GM23248 (cell line): ENCODE results near the gene FZD7. TPM values are rescaled to one million over a fixed set of nuclear protein-coding genes. Genes with fewer than 3 reads are reported as not detected.

Experiments
- DNase-seq: peaks from one replicate; pipeline ENCODE4 v3.0.0-alpha.2; 2015
- H2AFZ ChIP-seq: fragments of 200-600 bp; sonication (generic); 2 replicates; pipeline ENCODE4 v1.6.1; 2016; ENCODE audit warnings: antibody characterized with exemption
- H3F3A ChIP-seq: fragments of 200-600 bp; sonication (generic); 2 replicates; pipeline ENCODE4 v1.6.1; 2016; ENCODE audit warnings: mild to moderate bottlenecking, antibody characterized with exemption, mixed run types; ENCODE audit not compliant: insufficient read depth
- H3K27ac ChIP-seq: fragments of 200-600 bp; sonication (generic); 2 replicates; pipeline ENCODE4 v1.5.1; 2016; ENCODE audit warnings: mild to moderate bottlenecking
- H3K27me3 ChIP-seq: fragments of 200-600 bp; sonication (generic); replicated peaks from 2 replicates; pipeline ENCODE4 v1.6.1; 2016; ENCODE audit warnings: mild to moderate bottlenecking; ENCODE audit not compliant: insufficient read depth
- H3K36me3 ChIP-seq: fragments of 200-600 bp; sonication (generic); 2 replicates; pipeline ENCODE4 v1.6.1; 2016; ENCODE audit warnings: low read depth, mild to moderate bottlenecking
- H3K4me1 ChIP-seq: fragments of 200-600 bp; sonication (generic); 2 replicates; pipeline ENCODE4 v1.6.1; 2016; ENCODE audit warnings: mild to moderate bottlenecking; ENCODE audit not compliant: insufficient read depth
- H3K4me2 ChIP-seq: fragments of 200-600 bp; sonication (generic); one replicate; pipeline ENCODE4 v1.6.1; 2016; ENCODE audit warnings: mild to moderate bottlenecking; ENCODE audit not compliant: unreplicated experiment
- H3K4me3 ChIP-seq: fragments of 200-600 bp; sonication (generic); 2 replicates; pipeline ENCODE4 v1.5.1; 2016; ENCODE audit warnings: mild to moderate bottlenecking
- H3K79me2 ChIP-seq: fragments of 200-600 bp; sonication (generic); 2 replicates; pipeline ENCODE4 v1.6.1; 2016; ENCODE audit warnings: mild to moderate bottlenecking; ENCODE audit not compliant: insufficient read depth
- H3K9ac ChIP-seq: fragments of 200-600 bp; sonication (generic); 2 replicates; pipeline ENCODE4 v1.6.1; 2016; ENCODE audit warnings: mild to moderate bottlenecking
- H3K9me2 ChIP-seq: fragments of 200-600 bp; sonication (generic); 2 replicates; pipeline ENCODE4 v1.6.1; 2016; ENCODE audit warnings: mixed run types, mild to moderate bottlenecking, moderate library complexity; ENCODE audit not compliant: insufficient read depth
- H3K9me3 ChIP-seq: fragments of 200-600 bp; sonication (generic); one replicate; pipeline ENCODE4 v1.6.1; 2017; ENCODE audit warnings: low read depth
- H4K20me1 ChIP-seq: fragments of 200-600 bp; sonication (generic); 2 replicates; pipeline ENCODE4 v1.6.0; 2016; ENCODE audit not compliant: insufficient read depth
- EZH2 ChIP-seq: fragments of 200-600 bp; sonication (generic); IDR thresholded peaks from 2 replicates; pipeline ENCODE4 v1.6.1; 2018; ENCODE audit warnings: antibody characterized with exemption, mild to moderate bottlenecking; ENCODE audit not compliant: insufficient read depth, poor library complexity, severe bottlenecking
- EZH2phosphoT487 ChIP-seq: fragments of 200-600 bp; sonication (generic); IDR thresholded peaks from 2 replicates; pipeline ENCODE4 v1.6.1; 2018; ENCODE audit warnings: antibody characterized with exemption, moderate library complexity, mild to moderate bottlenecking, low read depth; ENCODE audit not compliant: insufficient read depth
- WGBS, 2 experiments: methylation state at CpG; one replicate each; pipeline ENCODE4 v1.1.6; 2015 to 2017; ENCODE audit warnings: low lambda C conversion rate in 2 of 2, low coverage in 1 of 2; ENCODE audit errors: missing lambda C conversion rate in 2 of 2; 5-methylcytosine and 5-hydroxymethylcytosine counted together
- in situ Hi-C: fragments of 300-500 bp; cut with MboI; formaldehyde crosslinking; loops from 2 replicates; pipeline ENCODE4 v1.15.0; 2020
- polyA plus RNA-seq: library from polyadenylated mRNA; unstranded; fragments of >200 nt; fragmentation: Nextera tagmentation; extraction: Ambion mirVana; gene quantifications from 2 replicates; pipeline ENCODE4 v1.2.1, GENCODE V29; 2016
- total RNA-seq: library from RNA; depleted of rRNA; stranded (reverse); fragments of >200 nt; shearing (Covaris generic); gene quantifications from 2 replicates; pipeline ENCODE4 v1.2.3, GENCODE V29; 2014

The FZD7 gene
- total and polyA plus RNA-seq, 2 experiments from 2014 or later, result 19.4 to 56.4 TPM

GRCh38 chr2:202015471-202015870 is 18.2 kb upstream of the FZD7 start:
- in situ Hi-C loops, result no loop called here
- Histone ChIP-seq H3F3A (no peaks in the 10 kb centered on the region), H3K36me3 (no peaks in the 10 kb centered on the region), H2AFZ (no peak overlapping the region), H3K27me3 (no peaks in the 10 kb centered on the region), H3K4me1 (no peaks in the 10 kb centered on the region), H3K4me2 (no peak overlapping the region), H3K27ac (no peak overlapping the region), H3K79me2 (no peaks in the 10 kb centered on the region), H3K4me3 (no peak overlapping the region), H3K9me2 (no peaks in the 10 kb centered on the region), H3K9ac (no peak overlapping the region), H4K20me1 (no peaks in the 10 kb centered on the region), H3K9me3 (no peaks in the 10 kb centered on the region)
- WGBS, 2 experiments, result 68 to 77% methylated on average over 3 of the region's 3 CpGs
- TF ChIP-seq EZH2, result no peak
- TF ChIP-seq EZH2phosphoT487, result no peak
- no peak for DNase-seq

DNA sequence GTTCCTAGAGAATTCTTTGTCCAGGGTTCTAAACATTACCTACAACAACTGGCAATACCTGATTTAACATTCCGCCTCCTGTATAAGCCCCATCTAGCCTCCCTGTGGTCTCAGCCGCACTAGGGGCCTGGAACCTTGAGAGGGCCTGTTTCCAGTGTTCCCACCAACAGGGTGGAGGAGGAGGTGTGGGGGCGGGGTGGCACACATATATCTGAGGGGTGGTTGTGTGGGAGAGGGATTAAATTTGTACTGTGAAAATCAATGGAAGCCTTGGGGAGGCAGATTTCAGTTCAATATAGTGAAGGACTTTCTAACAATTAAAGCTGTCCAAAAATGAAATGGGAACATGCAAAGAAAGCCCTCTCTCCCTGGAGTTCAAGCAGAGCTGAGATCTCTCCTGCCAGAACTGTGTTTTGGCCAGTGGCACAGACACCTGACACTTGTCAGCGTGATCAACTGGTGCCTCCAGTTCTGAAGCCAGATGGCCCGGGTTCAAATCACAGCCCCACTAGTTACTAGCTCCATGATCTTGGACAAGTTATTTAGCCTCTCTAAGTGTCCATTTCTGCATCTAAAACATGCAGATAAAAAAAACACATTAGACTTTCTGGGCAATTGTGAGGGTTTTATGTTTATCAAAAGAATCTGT is 17.0 kb upstream of the FZD7 start:
- H3K36me3 ChIP-seq, result no peaks in the 10 kb centered on the region
- no peaks in the 10 kb centered on the region for H3K9me3 ChIP-seq
- H3K79me2 ChIP-seq, result no peaks in the 10 kb centered on the region
- no peak overlapping the region for H2AFZ ChIP-seq
- no peak overlapping the region for H3K9ac ChIP-seq
- WGBS, 2 experiments, result 87 to 96% methylated on average over 5 of the region's 5 CpGs
- H3K27ac ChIP-seq, result no peak overlapping the region
- no peak overlapping the region for H3K4me3 ChIP-seq
- no peak overlapping the region for H3K4me2 ChIP-seq
- TF ChIP-seq EZH2phosphoT487 (no peak), EZH2 (no peak)
- no peaks in the 10 kb centered on the region for H3K27me3 ChIP-seq
- in situ Hi-C loops, result no loop called here
- no peaks in the 10 kb centered on the region for H3F3A ChIP-seq
- H3K9me2 ChIP-seq, result no peaks in the 10 kb centered on the region
- H3K4me1 ChIP-seq, result no peaks in the 10 kb centered on the region
- no peaks in the 10 kb centered on the region for H4K20me1 ChIP-seq
- no peak for DNase-seq

- H3K9me2 ChIP-seq, result no peaks in the 10 kb centered on the region
- H3K4me2 ChIP-seq, result no peak overlapping the region
- H3F3A ChIP-seq, result no peaks in the 10 kb centered on the region
- no peak overlapping the region for H3K9ac ChIP-seq
- no peak overlapping the region for H3K4me3 ChIP-seq
- no peaks in the 10 kb centered on the region for H3K79me2 ChIP-seq
- H3K36me3 ChIP-seq, result no peaks in the 10 kb centered on the region
- H2AFZ ChIP-seq, result no peak overlapping the region
- H3K4me1 ChIP-seq, result no peaks in the 10 kb centered on the region
- no peaks in the 10 kb centered on the region for H3K27me3 ChIP-seq
- in situ Hi-C loops, result no loop called here
- no peak overlapping the region for H3K27ac ChIP-seq
- DNase-seq, result no peak
- TF ChIP-seq EZH2, result no peak
- no peak for TF ChIP-seq EZH2phosphoT487
- H3K9me3 ChIP-seq, result no peaks in the 10 kb centered on the region
- H4K20me1 ChIP-seq, result no peaks in the 10 kb centered on the region
Measured at GRCh38 chr2:202017940-202018339, 15.7 kb upstream of the FZD7 start.

- H3K9me2 ChIP-seq, result no peaks in the 10 kb centered on the region
- no peak overlapping the region for H3K4me3 ChIP-seq
- no peak for DNase-seq
- no peaks in the 10 kb centered on the region for H3K27me3 ChIP-seq
- H3K9ac ChIP-seq, result no peak overlapping the region
- H3K9me3 ChIP-seq, result no peaks in the 10 kb centered on the region
- H2AFZ ChIP-seq, result no peak overlapping the region
- H4K20me1 ChIP-seq, result no peaks in the 10 kb centered on the region
- H3K36me3 ChIP-seq, result no peaks in the 10 kb centered on the region
- H3K4me1 ChIP-seq, result no peaks in the 10 kb centered on the region
- H3F3A ChIP-seq, result no peaks in the 10 kb centered on the region
- no peak overlapping the region for H3K27ac ChIP-seq
- no peaks in the 10 kb centered on the region for H3K79me2 ChIP-seq
- 49 to 62% methylated on average over 2 of the region's 2 CpGs for WGBS, 2 experiments
- TF ChIP-seq EZH2phosphoT487 (no peak), EZH2 (no peak)
- no peak overlapping the region for H3K4me2 ChIP-seq
- in situ Hi-C loops, result no loop called here
Measured at GRCh38 chr2:202018950-202019349, 14.7 kb upstream of the FZD7 start.
